ENCODE results near the gene TEX19. TPM values are rescaled to one million over a fixed set of nuclear protein-coding genes. Genes with fewer than 3 reads are reported as not detected.

The TEX19 gene
- total RNA-seq, 2 donors from 2014 or later, result 0.46 to 0.48 TPM

- Mint-ChIP-seq H3K4me3 (no peak within 1 kb of the TSS), H3K27me3 (ENCODE audit: insufficient read depth) (no peaks in the 10 kb centered on the region), H3K4me1 (no peaks in the 10 kb centered on the region), H3K36me3 (ENCODE audit: low read depth) (no peaks in the 10 kb centered on the region), H3K9me3 (no peaks in the 10 kb centered on the region), H3K27ac (no peak within 1 kb of the TSS)
- H3K27me3 ChIP-seq (ENCODE audit: control insufficient read depth, insufficient read depth, low read length, poor library complexity, severe bottlenecking), result no peaks in the 10 kb centered on the region
- H3K4me3 ChIP-seq (ENCODE audit: low read length), result no peak within 1 kb of the TSS
- H3K9ac ChIP-seq (ENCODE audit: extremely low read depth, low read length, poor library complexity, severe bottlenecking), result no peak within 1 kb of the TSS
- TF ChIP-seq, protein P1, sequence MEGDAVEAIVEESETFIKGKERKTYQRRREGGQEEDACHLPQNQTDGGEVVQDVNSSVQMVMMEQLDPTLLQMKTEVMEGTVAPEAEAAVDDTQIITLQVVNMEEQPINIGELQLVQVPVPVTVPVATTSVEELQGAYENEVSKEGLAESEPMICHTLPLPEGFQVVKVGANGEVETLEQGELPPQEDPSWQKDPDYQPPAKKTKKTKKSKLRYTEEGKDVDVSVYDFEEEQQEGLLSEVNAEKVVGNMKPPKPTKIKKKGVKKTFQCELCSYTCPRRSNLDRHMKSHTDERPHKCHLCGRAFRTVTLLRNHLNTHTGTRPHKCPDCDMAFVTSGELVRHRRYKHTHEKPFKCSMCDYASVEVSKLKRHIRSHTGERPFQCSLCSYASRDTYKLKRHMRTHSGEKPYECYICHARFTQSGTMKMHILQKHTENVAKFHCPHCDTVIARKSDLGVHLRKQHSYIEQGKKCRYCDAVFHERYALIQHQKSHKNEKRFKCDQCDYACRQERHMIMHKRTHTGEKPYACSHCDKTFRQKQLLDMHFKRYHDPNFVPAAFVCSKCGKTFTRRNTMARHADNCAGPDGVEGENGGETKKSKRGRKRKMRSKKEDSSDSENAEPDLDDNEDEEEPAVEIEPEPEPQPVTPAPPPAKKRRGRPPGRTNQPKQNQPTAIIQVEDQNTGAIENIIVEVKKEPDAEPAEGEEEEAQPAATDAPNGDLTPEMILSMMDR (conservative IDR thresholded peaks at IDR 0.05), result no peak
- H3K9me3 ChIP-seq (ENCODE audit: control insufficient read depth, low read length), result no peaks in the 10 kb centered on the region
- no peaks in the 10 kb centered on the region for H3K36me3 ChIP-seq (ENCODE audit: control insufficient read depth, insufficient read depth, low read length)
- H3K27ac ChIP-seq (ENCODE audit: low read depth, low read length), result no peak within 1 kb of the TSS
- WGBS, 2 experiments (ENCODE audit: insufficient coverage in 1 of 2, insufficient read length in 1 of 2), result 84 to 89% methylated on average over 11 to 26 of the region's 26 CpGs
- H3K4me1 ChIP-seq (ENCODE audit: control insufficient read depth, insufficient read depth, low read length), result no peaks in the 10 kb centered on the region
- DNase-seq, result no peak
Measured at GRCh38 chr17:82317394-82318168, 41.5 kb upstream of the TEX19 start, which contains the start of gene CD7. Gene CD7 (minus strand): TSS chr17:82317608. CDS start chr17:82317495, 113 bp downstream.

GRCh38 chr17:82318169-82318498, 40.9 kb upstream of the TEX19 start:
- H3K27me3 Mint-ChIP-seq (ENCODE audit: insufficient read depth), result no peaks in the 10 kb centered on the region
- no peaks in the 10 kb centered on the region for H3K4me1 Mint-ChIP-seq
- H3K27ac Mint-ChIP-seq, result no peak overlapping the region
- H3K4me3 Mint-ChIP-seq, result no peak overlapping the region
- no peak overlapping the region for H3K4me3 ChIP-seq (ENCODE audit: low read length)
- H3K27me3 ChIP-seq (ENCODE audit: control insufficient read depth, insufficient read depth, low read length, poor library complexity, severe bottlenecking), result no peaks in the 10 kb centered on the region
- H3K4me1 ChIP-seq (ENCODE audit: control insufficient read depth, insufficient read depth, low read length), result no peaks in the 10 kb centered on the region
- no peaks in the 10 kb centered on the region for H3K36me3 Mint-ChIP-seq (ENCODE audit: low read depth)
- TF ChIP-seq, protein P1 (conservative IDR thresholded peaks at IDR 0.05), result no peak
- WGBS, 2 experiments (ENCODE audit: insufficient coverage in 1 of 2, insufficient read length in 1 of 2), result 94% methylated on average over 16 to 20 of the region's 20 CpGs
- H3K27ac ChIP-seq (ENCODE audit: low read depth, low read length), result no peak overlapping the region
- no peaks in the 10 kb centered on the region for H3K9me3 Mint-ChIP-seq
- no peak for DNase-seq
- H3K36me3 ChIP-seq (ENCODE audit: control insufficient read depth, insufficient read depth, low read length), result no peaks in the 10 kb centered on the region
- no peak overlapping the region for H3K9ac ChIP-seq (ENCODE audit: extremely low read depth, low read length, poor library complexity, severe bottlenecking)
- no peaks in the 10 kb centered on the region for H3K9me3 ChIP-seq (ENCODE audit: control insufficient read depth, low read length)

GRCh38 chr17:82318772-82319606, 40.1 kb upstream of the TEX19 start:
- Mint-ChIP-seq H3K4me3 (no peak overlapping the region), H3K9me3 (no peaks in the 10 kb centered on the region), H3K27ac (no peak overlapping the region), H3K36me3 (ENCODE audit: low read depth) (no peaks in the 10 kb centered on the region), H3K4me1 (no peaks in the 10 kb centered on the region), H3K27me3 (ENCODE audit: insufficient read depth) (no peaks in the 10 kb centered on the region)
- DNase-seq, result no peak
- WGBS, 2 experiments (ENCODE audit: insufficient coverage in 1 of 2, insufficient read length in 1 of 2), result 94 to 95% methylated on average over 72 to 76 of the region's 76 CpGs
- Histone ChIP-seq H3K36me3 (ENCODE audit: control insufficient read depth, insufficient read depth, low read length) (no peaks in the 10 kb centered on the region), H3K4me3 (ENCODE audit: low read length) (no peak overlapping the region), H3K9ac (ENCODE audit: extremely low read depth, low read length, poor library complexity, severe bottlenecking) (no peak overlapping the region), H3K27me3 (ENCODE audit: control insufficient read depth, insufficient read depth, low read length, poor library complexity, severe bottlenecking) (no peaks in the 10 kb centered on the region), H3K27ac (ENCODE audit: low read depth, low read length) (no peak overlapping the region), H3K9me3 (ENCODE audit: control insufficient read depth, low read length) (no peaks in the 10 kb centered on the region), H3K4me1 (ENCODE audit: control insufficient read depth, insufficient read depth, low read length) (no peaks in the 10 kb centered on the region)
- TF ChIP-seq, protein P1 (conservative IDR thresholded peaks at IDR 0.05), result no peak
